A673 (cell line): ENCODE results near the gene F13B. TPM values are rescaled to one million over a fixed set of nuclear protein-coding genes. Genes with fewer than 3 reads are reported as not detected.

Source experiments
- BruUV-seq: library from RNA; stranded (reverse); fragments of 400-500 nt; replicated peaks from 2 replicates; lab custom pipeline; 2021; lab: Mats Ljungman, UMichigan
- CTCF ChIA-PET: fragments of 300-600 bp; sonication (Branson Sonifier 250); formaldehyde crosslinking; loops from one replicate; lab custom pipeline; 2022; ENCODE audit warnings: antibody characterized with exemption; lab: Charles Lee
- POLR2A ChIA-PET: fragments of 300-600 bp; sonication (Branson Sonifier 250); formaldehyde crosslinking; loops from one replicate; lab custom pipeline; 2022; ENCODE audit warnings: antibody characterized with exemption; ENCODE audit not compliant: low non-redundant PET; lab: Charles Lee
- DNase-seq: peaks from one replicate; pipeline ENCODE4 v3.0.0-alpha.2; 2015; ENCODE audit warnings: low spot score
- H3K27ac ChIP-seq: fragments of 200-600 bp; sonication (generic); 2 replicates; pipeline ENCODE4 v1.5.1; 2016; ENCODE audit warnings: mixed run types, low read depth, mild to moderate bottlenecking, mixed read lengths, antibody characterized with exemption, low read length; ENCODE audit not compliant: poor library complexity, severe bottlenecking
- H3K27me3 ChIP-seq: fragments of 200-600 bp; sonication (generic); replicated peaks from 2 replicates; pipeline ENCODE4 v1.6.1; 2017; ENCODE audit warnings: mixed run types, low read depth, mild to moderate bottlenecking, mixed read lengths, antibody characterized with exemption, low read length; ENCODE audit not compliant: insufficient read depth, poor library complexity
- H3K36me3 ChIP-seq: fragments of 200-600 bp; sonication (generic); 2 replicates; pipeline ENCODE4 v1.6.1; 2016; ENCODE audit warnings: mixed run types, mild to moderate bottlenecking, mixed read lengths, antibody characterized with exemption, low read length; ENCODE audit not compliant: insufficient read depth, poor library complexity, severe bottlenecking
- H3K4me1 ChIP-seq: fragments of 200-600 bp; sonication (generic); 2 replicates; pipeline ENCODE4 v1.6.1; 2017; ENCODE audit warnings: mixed run types, mild to moderate bottlenecking, mixed read lengths, antibody characterized with exemption, low read length; ENCODE audit not compliant: insufficient read depth, poor library complexity, severe bottlenecking
- H3K4me3 ChIP-seq: fragments of 200-600 bp; sonication (generic); 2 replicates; pipeline ENCODE4 v1.5.1; 2016; ENCODE audit warnings: low read depth, mixed run types, mild to moderate bottlenecking, mixed read lengths, low read length; ENCODE audit not compliant: poor library complexity, severe bottlenecking
- H3K9me3 ChIP-seq: fragments of 200-600 bp; sonication (generic); 2 replicates; pipeline ENCODE4 v1.6.1; 2016; ENCODE audit warnings: mixed run types, low read depth, mild to moderate bottlenecking, mixed read lengths, antibody characterized with exemption, low read length; ENCODE audit not compliant: poor library complexity, severe bottlenecking
- EZH2 ChIP-seq: fragments of 200-600 bp; sonication (generic); IDR thresholded peaks from 2 replicates; pipeline ENCODE4 v1.6.1; 2017; ENCODE audit warnings: borderline replicate concordance, low read depth, mild to moderate bottlenecking, mixed read lengths, antibody characterized with exemption, low read length; ENCODE audit not compliant: poor library complexity, severe bottlenecking
- intact Hi-C: fragments of 100-400 bp; cut with micrococcal nuclease; formaldehyde crosslinking; loops from one replicate; pipeline ENCODE4 v1.10.0; 2022; ENCODE audit not compliant: unreplicated experiment
- total RNA-seq: library from RNA; stranded (reverse); gene quantifications from 2 replicates; pipeline ENCODE4 v1.2.3, GENCODE V29; 2021
- TF ChIP-seq, protein P1 (sequence below): fragments of 300-800, 200-600 bp; sonication (generic); conservative IDR thresholded peaks from 2 replicates; pipeline ENCODE4 v1.5.1; 2017; ENCODE audit warnings: low read depth, mild to moderate bottlenecking, antibody characterized with exemption, low read length, moderate library complexity, mixed read lengths

The F13B gene
- total RNA-seq, 1 experiment from 2014 or later, result not detected

DNA sequence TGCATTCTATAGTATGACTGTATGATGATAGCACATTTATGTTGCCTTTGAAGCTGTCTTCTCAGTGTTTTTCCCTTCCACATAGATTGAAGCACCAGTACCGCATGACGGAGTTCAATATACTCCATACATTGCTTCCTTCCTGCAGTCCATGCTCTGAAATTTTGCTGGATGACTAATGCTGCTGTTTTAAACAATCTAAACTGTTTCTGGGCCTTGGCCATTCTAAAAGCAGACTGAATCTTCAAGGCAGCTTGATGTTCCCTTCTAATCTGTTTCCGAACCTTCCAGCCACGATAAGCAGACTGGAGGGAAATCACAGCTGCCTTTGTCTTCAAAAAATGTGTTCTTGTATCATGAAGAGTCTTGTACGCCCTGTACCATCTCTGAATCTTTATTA lies 36.2 kb upstream of the F13B start:
- TF ChIP-seq, protein P1, sequence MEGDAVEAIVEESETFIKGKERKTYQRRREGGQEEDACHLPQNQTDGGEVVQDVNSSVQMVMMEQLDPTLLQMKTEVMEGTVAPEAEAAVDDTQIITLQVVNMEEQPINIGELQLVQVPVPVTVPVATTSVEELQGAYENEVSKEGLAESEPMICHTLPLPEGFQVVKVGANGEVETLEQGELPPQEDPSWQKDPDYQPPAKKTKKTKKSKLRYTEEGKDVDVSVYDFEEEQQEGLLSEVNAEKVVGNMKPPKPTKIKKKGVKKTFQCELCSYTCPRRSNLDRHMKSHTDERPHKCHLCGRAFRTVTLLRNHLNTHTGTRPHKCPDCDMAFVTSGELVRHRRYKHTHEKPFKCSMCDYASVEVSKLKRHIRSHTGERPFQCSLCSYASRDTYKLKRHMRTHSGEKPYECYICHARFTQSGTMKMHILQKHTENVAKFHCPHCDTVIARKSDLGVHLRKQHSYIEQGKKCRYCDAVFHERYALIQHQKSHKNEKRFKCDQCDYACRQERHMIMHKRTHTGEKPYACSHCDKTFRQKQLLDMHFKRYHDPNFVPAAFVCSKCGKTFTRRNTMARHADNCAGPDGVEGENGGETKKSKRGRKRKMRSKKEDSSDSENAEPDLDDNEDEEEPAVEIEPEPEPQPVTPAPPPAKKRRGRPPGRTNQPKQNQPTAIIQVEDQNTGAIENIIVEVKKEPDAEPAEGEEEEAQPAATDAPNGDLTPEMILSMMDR, result no peak
- no peak for TF ChIP-seq EZH2
- no TSS peak for BruUV-seq
- H3K4me3 ChIP-seq, result no peak overlapping the region
- no peaks in the 10 kb centered on the region for H3K9me3 ChIP-seq
- POLR2A ChIA-PET, result no interaction called here
- H3K36me3 ChIP-seq, result peaks cover 39% of the 10 kb centered on the region
- CTCF ChIA-PET, result no interaction called here
- H3K4me1 ChIP-seq, result no peaks in the 10 kb centered on the region
- DNase-seq, result no peak
- no peaks in the 10 kb centered on the region for H3K27me3 ChIP-seq
- intact Hi-C loops, result no loop called here
- no peak overlapping the region for H3K27ac ChIP-seq

DNA sequence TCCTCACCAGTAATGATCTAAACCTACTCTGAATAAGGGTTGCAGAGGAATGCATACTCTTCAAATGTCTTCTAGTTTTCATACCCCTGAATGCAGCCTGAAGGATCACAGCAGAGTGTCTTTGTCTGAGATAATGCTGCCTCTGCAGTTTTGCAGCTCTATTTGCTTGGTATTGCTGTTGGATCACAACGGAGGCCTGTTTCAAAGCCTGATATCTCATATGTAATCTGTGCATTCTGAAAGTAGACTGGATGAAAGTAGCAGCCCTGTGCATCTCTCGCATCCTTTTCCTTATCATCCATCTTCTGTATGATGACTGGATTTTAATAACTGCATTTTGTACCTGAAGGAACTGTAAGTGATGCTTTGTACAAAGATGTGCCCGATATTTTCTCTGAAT lies 34.9 kb upstream of the F13B start:
- POLR2A ChIA-PET, result no interaction called here
- intact Hi-C loops, result no loop called here

DNA sequence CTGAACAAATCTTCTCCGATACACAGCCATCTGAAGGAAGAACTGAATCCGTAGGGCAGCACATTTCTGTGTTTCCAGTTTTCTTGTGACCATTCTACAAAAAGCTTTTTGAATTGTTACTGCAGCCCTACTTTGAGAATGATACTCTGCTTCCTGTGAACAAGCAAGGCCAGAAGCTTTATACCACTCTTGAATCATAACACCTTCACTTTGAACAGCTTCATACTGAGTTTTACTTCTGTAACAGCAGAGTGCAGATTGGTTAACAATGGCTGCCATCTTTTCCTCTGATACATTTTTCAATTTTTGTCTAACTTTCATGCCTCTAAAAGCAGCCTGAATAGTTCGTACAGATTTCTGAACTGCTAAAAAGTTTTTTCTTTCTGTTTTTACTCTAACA lies 33.6 kb upstream of the F13B start:
- ChIA-PET CTCF (no interaction called here), POLR2A (no interaction called here)
- no TSS peak for BruUV-seq
- no peak overlapping the region for H3K4me3 ChIP-seq
- no peaks in the 10 kb centered on the region for H3K4me1 ChIP-seq
- no peak for TF ChIP-seq EZH2
- TF ChIP-seq, protein P1, result no peak
- H3K36me3 ChIP-seq, result peaks cover 25% of the 10 kb centered on the region
- DNase-seq, result no peak
- no peaks in the 10 kb centered on the region for H3K9me3 ChIP-seq
- intact Hi-C loops, result no loop called here
- no peak overlapping the region for H3K27ac ChIP-seq
- H3K27me3 ChIP-seq, result no peaks in the 10 kb centered on the region

More for the DNA sequence above, 34.9 kb upstream of the F13B start:
- H3K4me3 ChIP-seq, result no peak overlapping the region
- no peaks in the 10 kb centered on the region for H3K27me3 ChIP-seq
- H3K27ac ChIP-seq, result no peak overlapping the region
- BruUV-seq, result no TSS peak
- H3K4me1 ChIP-seq, result no peaks in the 10 kb centered on the region
- TF ChIP-seq EZH2, result no peak
- TF ChIP-seq, protein P1, result no peak
- no peaks in the 10 kb centered on the region for H3K9me3 ChIP-seq
- no peak for DNase-seq
- peaks cover 32% of the 10 kb centered on the region for H3K36me3 ChIP-seq
- CTCF ChIA-PET, result no interaction called here
